Measurements from ENCODE around the gene PIN4.
A peak's percentile ranks its signal among the peaks of the same experiment; 100 is the strongest.
"Not testable (repeated sequence)": the region's sequence is repeated elsewhere in the genome, so short reads cannot be mapped to it uniquely, and the experiment has no call there.

Gene PIN4

GRCh38 chrX:72181178-72182125 lies at the start of gene PIN4:
PIN4 (plus strand) TSS chrX:72181757; CDS start chrX:72181786, 29 bp downstream.
- peak; percentile 82 for DNase-seq

GRCh38 chrX:72132456-72132855 lies 49.1 kb upstream of the PIN4 start:
- no peak for DNase-seq

GRCh38 chrX:72133851-72134546 lies 47.6 kb upstream of the PIN4 start:
- no peak for DNase-seq

- DNase-seq, result no peak
These were observed 43.6 kb upstream of the PIN4 start for GRCh38 chrX:72137846-72138495.

- no peak for DNase-seq
These were observed 42.0 kb upstream of the PIN4 start for GRCh38 chrX:72139538-72139937.

GRCh38 chrX:72141372-72142004 lies 40.1 kb upstream of the PIN4 start:
- DNase-seq, result no peak

- no peak for DNase-seq
These were observed 39.3 kb upstream of the PIN4 start for GRCh38 chrX:72142094-72142793.

GRCh38 chrX:72142794-72143608 lies 38.6 kb upstream of the PIN4 start:
- no peak for DNase-seq

- no peak for DNase-seq
These were observed 38.0 kb upstream of the PIN4 start for GRCh38 chrX:72143609-72143907.

GRCh38 chrX:72145181-72145580 lies 36.4 kb upstream of the PIN4 start:
- DNase-seq, result no peak

GRCh38 chrX:72146527-72146926 lies 35.0 kb upstream of the PIN4 start:
- no peak for DNase-seq

- DNase-seq, result no peak
These were observed 22.8 kb upstream of the PIN4 start for GRCh38 chrX:72158773-72159172.

- DNase-seq, result no peak
These were observed 21.8 kb upstream of the PIN4 start for GRCh38 chrX:72159769-72160168.

GRCh38 chrX:72165551-72165950 lies 16.0 kb upstream of the PIN4 start:
- no peak for DNase-seq

- DNase-seq, result no peak
These were observed 12.4 kb upstream of the PIN4 start for GRCh38 chrX:72169008-72169728.

GRCh38 chrX:72176289-72176688 lies 5.3 kb upstream of the PIN4 start:
- not testable (repeated sequence) for DNase-seq

- no peak for DNase-seq
These were observed 4.6 kb upstream of the PIN4 start for GRCh38 chrX:72176981-72177380.

GRCh38 chrX:72180539-72180938 lies 1.0 kb upstream of the PIN4 start:
- no peak for DNase-seq

GRCh38 chrX:72182924-72183323 lies 1.4 kb downstream of the PIN4 start:
- no peak for DNase-seq

- DNase-seq, result no peak
These were observed 20.4 kb downstream of the PIN4 start for GRCh38 chrX:72201836-72202536.
